Measurements from ENCODE around the gene CACNA1C.
"Not testable (repeated sequence)": the region's sequence is repeated elsewhere in the genome, so short reads cannot be mapped to it uniquely, and the experiment has no call there.

Gene CACNA1C

GRCh38 chr12:2110127-2110526, 57.3 kb downstream of the CACNA1C start:
- FAIRE-seq (no peak), DNase-seq (ENCODE audit: low spot score) (no peak)

DNA sequence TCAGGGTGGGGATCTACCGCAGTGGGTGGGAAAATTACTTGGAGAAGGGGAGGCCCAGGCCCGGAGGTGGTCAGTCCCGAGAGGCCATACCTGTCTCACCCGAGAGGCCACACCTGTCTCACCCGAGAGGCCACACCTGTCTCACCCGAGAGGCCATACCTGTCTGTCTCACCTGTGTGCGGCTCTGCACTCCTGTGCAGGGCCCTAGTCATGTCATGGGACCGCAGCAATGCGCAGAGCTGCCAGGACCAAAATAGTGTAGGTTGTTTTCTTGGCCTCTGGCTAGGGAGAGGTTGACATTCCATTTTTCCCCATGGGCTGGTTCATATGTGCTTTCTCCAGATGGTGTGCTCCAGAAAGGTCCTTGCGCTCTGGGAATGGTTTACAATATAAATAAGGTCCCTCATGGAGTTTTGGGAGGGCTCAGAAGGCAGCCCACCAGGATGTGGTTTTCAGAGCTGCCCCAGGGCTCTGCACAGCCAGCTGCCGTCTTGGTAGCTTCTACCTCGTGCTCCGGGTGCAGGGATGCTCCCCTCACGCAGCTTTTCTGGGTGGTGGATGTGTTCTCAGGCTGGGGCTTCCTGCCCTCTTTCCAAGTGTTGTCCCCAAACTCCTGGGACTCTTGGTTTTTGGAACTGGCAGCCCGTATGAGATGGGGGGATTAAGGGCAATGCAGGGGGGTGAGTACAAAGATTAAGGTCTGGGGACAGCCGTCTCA, 58.2 kb downstream of the CACNA1C start:
- no peak for DNase-seq (ENCODE audit: low spot score)

GRCh38 chr12:2111826-2112225, 59.0 kb downstream of the CACNA1C start:
- no peak for FAIRE-seq
- DNase-seq (ENCODE audit: low spot score), result no peak

More for the DNA sequence above, 58.2 kb downstream of the CACNA1C start:
- no peak for FAIRE-seq

- FAIRE-seq (no peak), DNase-seq (ENCODE audit: low spot score) (no peak)
Observed at GRCh38 chr12:2112401-2112800, 59.6 kb downstream of the CACNA1C start.

DNA sequence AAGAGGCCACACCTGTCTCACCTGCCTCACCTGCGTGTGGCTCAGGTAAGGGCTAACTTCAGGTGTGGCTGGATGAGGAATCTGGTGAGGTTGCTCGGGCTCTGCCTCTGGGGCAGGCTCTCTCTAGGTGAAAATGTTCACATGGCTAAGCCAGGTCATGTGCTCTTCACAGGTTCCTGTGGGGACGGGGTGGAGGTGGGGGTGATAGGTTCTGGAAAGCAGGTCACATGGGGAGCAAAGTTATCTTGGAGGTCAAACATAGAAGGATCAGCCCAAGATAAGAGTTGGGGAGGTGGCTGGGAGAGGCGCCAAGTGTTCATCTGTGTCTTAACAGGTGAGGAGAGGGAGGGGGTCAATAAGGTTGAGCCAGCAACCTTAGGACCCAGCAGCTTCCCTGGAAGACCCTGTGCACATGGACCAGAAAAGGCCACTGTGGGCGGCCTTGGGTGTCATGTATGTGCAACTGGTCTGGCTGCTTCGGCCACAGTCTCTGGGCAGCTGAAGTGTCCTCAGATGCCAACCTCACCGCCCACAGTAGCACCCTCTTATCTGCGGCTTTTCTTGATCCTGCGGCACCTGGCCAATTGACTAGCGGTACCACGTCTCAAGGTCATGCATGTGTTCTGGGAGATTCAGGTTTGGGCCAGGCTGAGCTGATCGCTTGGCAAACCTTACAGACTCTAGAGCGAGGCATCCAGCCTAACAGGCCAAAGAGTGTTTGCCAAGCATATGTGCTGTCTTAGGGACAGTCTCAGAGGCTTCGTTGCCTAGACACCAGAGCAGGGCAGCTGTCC, 60.5 kb downstream of the CACNA1C start:
- FAIRE-seq (no peak), DNase-seq (ENCODE audit: low spot score) (no peak)

DNA sequence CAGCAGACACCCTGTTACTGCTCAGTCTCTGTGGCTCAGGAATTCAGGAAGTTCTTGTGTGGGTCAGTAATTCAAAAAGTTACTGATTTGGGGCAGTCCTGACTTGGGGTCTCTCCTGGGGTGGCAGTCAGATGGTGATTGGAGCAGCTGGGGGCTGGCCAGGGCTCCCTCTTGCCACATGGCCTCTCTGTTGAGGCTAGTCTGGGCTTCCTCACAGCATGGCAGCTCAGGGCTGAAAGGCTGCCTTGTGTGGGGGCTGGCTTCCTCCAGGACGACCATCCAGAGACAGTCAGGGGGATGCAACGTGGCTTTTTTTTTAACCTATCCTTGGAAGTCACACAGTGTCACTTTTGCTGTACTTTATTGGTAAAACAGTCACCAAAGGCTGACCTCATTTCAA, 61.3 kb downstream of the CACNA1C start:
- no peak for FAIRE-seq
- no peak for DNase-seq (ENCODE audit: low spot score)

GRCh38 chr12:2115101-2115845, 62.5 kb downstream of the CACNA1C start:
- DNase-seq (ENCODE audit: low spot score) (no peak), FAIRE-seq (no peak)

GRCh38 chr12:2117541-2117940, 64.8 kb downstream of the CACNA1C start:
- DNase-seq (ENCODE audit: low spot score) (no peak), FAIRE-seq (no peak)

DNA sequence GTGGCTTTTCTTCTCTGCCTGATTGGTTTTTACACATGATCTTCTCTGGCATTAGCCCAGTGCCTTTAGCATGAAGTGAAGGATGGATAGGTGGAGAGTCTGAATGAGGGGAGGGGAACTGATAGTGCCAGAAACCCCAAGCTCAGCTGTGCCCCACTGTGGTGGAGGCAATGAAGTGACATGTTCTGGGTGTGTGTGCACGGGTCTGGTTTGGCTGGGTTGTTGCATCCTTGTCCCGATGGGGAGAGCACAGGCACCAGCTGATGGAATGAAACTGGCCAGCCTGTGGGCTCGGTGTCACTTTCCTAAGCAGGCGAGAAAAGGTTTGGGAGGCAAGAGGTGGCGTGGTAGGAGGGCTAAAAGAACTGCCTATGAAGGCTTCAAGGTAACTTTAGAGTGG, 65.3 kb downstream of the CACNA1C start:
- DNase-seq (ENCODE audit: low spot score), result no peak
- no peak for FAIRE-seq

DNA sequence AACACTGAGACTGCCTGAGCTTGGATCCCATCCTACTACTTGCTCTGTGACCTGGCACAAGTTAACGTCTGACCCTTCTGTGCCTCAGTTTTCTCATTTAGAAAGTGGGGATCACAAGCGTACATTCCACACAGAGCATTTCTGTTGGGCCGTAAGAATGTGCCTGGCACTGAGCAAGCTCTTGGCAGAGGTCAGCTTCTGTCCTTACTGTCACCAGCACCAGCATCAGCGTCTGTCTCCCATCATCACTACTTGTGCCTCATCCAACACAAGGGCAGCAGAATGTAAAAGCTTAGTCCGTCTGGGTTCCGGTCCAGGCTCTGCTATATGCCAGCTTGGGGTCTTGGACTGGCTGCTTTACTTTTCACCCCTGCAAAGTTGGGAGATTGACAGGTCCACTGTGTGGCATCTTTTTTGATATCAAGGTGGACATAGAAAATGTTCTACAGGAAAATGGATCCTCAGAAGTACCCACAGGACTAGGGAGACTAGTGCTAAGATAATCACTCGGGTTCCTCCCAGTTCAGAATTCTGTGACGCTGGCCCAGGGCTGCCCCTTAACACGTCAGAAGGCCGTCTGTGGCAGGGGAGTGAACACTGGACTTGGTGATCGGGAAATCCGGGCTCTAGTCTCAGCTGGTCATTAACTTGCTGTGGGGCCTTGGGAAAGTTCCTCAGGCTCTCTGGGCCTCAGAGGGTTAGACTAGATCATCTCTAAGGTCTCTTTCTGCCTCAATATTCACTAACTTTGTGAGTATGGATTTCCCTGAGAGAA, 65.9 kb downstream of the CACNA1C start:
- DNase-seq (ENCODE audit: low spot score) (no peak), FAIRE-seq (no peak)

- no peak for FAIRE-seq
- DNase-seq (ENCODE audit: low spot score), result no peak
Observed at GRCh38 chr12:2119266-2119665, 66.5 kb downstream of the CACNA1C start.

DNA sequence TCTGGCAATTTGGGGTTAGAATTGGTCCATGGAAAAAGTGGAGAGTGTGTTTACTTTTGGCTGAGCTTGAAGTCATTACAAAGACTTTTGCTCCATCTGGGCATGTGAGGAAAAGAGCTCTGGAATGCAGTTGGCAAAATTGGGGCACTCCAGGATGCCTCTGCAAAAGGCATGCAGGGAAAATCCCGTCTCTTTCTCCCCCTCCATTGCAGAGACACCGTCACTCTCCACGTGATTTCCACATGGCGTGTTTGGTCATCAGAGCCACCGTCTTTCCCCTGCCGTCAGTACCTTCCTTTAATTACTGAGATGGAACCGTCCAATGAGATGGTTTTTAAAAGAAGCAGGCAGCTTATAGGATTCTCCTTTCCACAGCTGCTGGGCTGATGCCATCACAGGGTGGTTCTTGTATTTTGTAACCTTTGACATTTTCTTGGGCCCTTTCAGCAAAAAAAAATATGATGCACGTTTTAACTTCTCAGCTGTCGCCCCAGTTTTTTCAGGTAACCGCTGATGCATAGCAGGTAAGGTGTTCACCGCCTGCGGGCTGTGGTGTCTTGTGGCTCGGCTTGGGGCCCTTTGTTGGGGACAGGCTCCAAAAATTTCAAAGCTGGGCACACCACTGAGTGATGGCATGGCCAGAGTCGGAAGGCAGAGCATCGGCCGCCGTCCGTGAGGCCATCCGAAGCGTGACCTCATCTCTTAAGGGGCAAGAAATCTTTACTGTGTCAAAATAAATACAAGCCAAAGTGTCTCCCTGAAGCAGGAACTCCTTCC, 68.4 kb downstream of the CACNA1C start:
- DNase-seq (ENCODE audit: low spot score) (no peak), FAIRE-seq (no peak)

DNA sequence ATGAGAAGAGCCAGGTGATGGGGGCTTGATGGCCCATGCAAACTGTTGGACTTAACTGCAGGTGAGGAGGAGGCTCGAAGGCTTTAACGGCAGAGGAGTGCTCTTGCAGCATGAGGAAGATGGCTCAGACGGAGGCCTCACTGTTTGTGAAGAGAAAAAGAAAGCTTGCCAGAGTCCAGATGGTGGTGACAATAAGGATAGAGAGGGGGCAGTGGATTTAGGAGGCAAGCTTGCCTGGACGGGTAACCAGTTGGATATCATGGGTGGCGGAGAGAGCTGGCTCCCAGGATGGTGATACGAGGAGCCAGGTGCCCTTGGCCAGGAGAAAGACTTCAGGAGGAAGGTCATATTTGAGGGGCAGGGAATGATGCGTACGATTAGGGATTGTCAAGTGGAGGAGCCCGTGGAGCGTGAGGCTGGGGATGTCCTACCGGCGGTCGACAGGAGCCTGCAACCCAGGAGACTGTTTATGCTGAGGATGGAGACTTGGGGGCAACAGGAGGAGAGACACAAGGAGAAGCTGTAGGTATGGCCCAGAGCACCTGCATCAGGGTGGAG, 71.8 kb downstream of the CACNA1C start:
- no peak for FAIRE-seq
- no peak for DNase-seq (ENCODE audit: low spot score)

DNA sequence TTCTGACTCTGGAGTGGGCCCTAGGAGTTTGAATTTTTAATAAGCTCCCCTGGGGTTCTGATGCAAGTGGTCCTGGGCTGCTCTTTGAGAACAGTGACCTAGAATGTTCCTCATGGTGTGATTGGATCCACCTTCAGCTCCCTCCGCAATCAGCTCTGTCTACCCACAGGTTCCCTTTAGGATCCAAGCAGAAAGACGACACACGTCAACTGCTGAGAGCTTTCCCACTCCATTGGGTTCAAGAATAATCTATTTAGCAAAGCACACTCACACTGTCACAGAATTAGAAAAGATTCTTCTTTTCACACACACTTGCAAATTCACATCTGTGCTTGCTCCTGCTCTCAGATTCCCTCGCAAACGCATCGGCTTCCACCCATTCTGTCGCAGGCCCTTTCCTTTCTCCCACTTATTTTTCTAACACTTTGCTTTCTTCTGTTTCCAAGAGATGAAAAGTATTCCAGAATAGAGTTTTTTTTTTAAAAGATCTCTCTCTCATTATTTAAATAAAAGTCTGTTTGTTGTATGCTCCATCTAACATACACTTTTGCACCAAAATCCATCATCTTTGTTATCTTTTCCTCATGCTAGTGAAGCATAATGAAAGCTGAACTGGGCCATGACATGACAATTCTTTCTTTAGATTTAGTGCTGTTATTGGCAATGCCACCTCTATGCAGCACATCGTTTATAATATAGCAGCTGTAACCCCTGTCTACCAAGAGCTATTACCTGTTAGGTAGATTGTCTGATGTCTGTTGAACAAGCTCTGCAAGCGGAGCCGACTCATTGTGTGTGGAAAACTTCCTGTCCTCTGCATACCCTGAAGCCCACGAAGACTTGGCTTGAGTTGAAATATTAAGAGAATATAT, 73.1 kb downstream of the CACNA1C start:
- no peak for FAIRE-seq
- no peak for DNase-seq (ENCODE audit: low spot score)

GRCh38 chr12:2126676-2127406, 74.1 kb downstream of the CACNA1C start:
- DNase-seq (ENCODE audit: low spot score) (no peak), FAIRE-seq (no peak)

DNA sequence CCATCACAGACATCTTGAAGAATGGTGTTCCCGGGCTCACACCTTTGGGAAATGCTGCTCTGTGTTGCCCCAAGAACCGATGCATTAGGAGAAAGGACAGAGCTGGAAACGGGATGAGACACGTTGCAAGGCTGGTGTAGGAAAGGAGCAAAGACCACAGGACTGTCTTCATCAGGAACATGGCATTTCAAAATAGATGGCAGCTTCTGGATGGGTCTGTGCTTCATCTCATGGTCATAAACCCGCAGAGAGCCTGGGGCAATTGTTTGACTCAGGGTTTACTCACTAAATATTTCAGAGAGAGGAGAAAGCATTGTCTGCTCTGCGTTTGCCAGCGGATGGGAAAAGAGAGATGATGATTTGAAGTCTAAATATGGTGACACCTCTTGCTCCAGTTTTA, 76.3 kb downstream of the CACNA1C start:
- FAIRE-seq (no peak), DNase-seq (ENCODE audit: low spot score) (no peak)

- FAIRE-seq; DNase-seq (ENCODE audit: low spot score): not testable (repeated sequence)
Observed at GRCh38 chr12:2135661-2136418, 83.1 kb downstream of the CACNA1C start.

DNA sequence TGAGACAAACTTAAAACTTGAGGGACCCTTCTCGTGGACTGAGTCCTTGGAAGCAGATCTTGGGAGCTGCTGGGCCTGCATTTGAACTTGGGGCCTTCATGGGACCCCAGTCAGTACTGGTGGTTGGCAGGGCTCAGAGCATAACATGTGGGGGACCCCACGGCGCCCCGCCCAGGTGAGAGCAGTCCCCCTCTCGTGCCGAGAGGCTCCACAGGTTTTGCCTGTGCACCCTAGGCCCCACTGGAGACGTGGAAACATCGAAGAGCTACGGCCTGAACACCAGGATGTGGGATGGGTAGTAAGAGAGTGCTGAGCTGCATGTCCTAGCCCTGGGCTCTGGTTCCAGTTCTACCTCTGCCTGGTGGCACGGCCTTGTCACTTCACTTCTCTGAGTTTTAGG, 84.1 kb downstream of the CACNA1C start:
- FAIRE-seq, result no peak

More for the DNA sequence above, 84.1 kb downstream of the CACNA1C start:
- DNase-seq (ENCODE audit: low spot score), result no peak
